IgD-negative memory B cell (primary cell): ENCODE measurements around the gene TMEM203. TPM values are rescaled to one million over a fixed set of nuclear protein-coding genes. Genes with fewer than 3 reads are reported as not detected.

Experiments
- H3K27ac Mint-ChIP-seq, 3 donors: one replicate each; pipeline ENCODE4 v1.8.0; 2020 to 2022; ENCODE audit warnings: mild to moderate bottlenecking in 3 of 3, mixed read lengths in 3 of 3, moderate library complexity in 1 of 3
- H3K27me3 Mint-ChIP-seq: one replicate; pipeline ENCODE4 v1.8.0; 2021; ENCODE audit warnings: mixed read lengths
- H3K36me3 Mint-ChIP-seq: one replicate; pipeline ENCODE4 v1.8.0; 2020; ENCODE audit warnings: mild to moderate bottlenecking, mixed read lengths
- H3K4me1 Mint-ChIP-seq, 3 donors: one replicate each; pipeline ENCODE4 v1.8.0; 2020 to 2022; ENCODE audit warnings: mixed read lengths in 3 of 3, mild to moderate bottlenecking in 1 of 3
- H3K4me3 Mint-ChIP-seq, 4 donors: one replicate each; pipeline ENCODE4 v1.8.0; 2020 to 2022; ENCODE audit warnings: mild to moderate bottlenecking in 4 of 4, mixed read lengths in 4 of 4, moderate library complexity in 3 of 4
- H3K9me3 Mint-ChIP-seq, 3 donors: one replicate each; pipeline ENCODE4 v1.8.0; 2020 to 2021; ENCODE audit warnings: mixed read lengths in 3 of 3, mild to moderate bottlenecking in 1 of 3
- polyA plus RNA-seq: library from polyadenylated mRNA; unstranded; fragments of 300-500 nt; fragmentation: Illumina TruSeq; gene quantifications from one replicate; pipeline ENCODE4 v1.2.3, GENCODE V29; 2021

Gene TMEM203
- polyA plus RNA-seq, 1 donor from 2014 or later, result 106 TPM

DNA sequence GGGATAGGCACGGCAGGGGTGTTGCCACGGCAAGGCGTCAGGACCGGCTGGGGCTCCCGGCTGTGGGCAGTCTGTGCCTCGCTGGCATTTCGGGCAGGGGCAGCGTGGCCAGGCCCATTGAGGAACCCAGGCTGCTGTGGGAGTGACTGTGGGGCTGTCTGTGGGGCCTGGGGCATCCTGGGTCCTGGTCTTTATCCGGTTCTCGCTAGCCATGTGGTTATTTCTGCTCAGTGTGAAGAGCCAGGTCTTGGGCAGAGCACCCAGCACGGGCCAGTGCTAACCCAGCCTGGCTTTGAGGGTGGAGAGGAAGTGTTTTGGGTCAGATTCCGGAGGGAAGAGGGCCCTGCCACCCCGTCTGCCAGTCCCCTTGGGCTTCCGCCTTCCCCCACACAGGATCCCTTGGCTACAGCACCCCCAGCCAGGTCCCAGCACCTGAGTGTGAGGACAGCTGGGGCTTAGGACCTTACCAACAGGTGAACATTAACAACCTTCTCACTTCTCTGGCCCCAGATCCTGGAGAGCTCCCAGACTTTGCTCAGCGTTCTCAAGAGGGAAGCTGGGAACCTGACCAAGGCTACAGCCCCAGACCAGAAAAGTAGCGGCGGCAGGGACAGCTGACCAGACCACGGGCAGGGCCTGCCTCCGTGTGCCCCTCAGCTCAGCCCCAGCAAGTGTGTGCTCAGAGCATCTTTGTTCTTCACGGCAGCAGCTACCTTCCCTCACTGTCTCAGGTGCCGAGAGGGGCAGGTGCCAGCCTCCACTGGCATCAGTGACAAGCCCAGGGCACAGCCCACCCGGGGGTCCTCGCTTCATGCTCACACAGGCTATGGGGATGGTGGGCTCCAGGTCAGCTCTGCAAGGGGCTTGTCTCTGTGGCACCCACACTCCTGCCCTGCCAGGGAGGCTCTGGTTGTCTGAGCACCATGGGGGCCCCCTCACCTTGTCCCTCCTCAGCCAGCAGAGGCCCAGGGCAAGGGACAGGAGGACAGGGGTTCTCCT, 15.9 kb downstream of the TMEM203 start:
- peak overlapping the region; percentile 85 to 97 (median 93) for H3K27ac Mint-ChIP-seq
- H3K36me3 Mint-ChIP-seq, result no peaks in the 10 kb centered on the region
- H3K4me1 Mint-ChIP-seq, result peaks cover 4 to 27% (median 14%) of the 10 kb centered on the region in 3 donors
- no peaks in the 10 kb centered on the region for H3K27me3 Mint-ChIP-seq
- H3K9me3 Mint-ChIP-seq, result no peaks in the 10 kb centered on the region
- peak overlapping the region; percentile 85 to 97 (median 93) for H3K4me3 Mint-ChIP-seq

GRCh38 chr9:137188490-137189296, 16.8 kb downstream of the TMEM203 start, which contains the start of the genes ANAPC2 and SSNA1:
ANAPC2 (minus strand) TSS chr9:137188560; CDS start chr9:137188532, 28 bp downstream.
SSNA1 (plus strand) TSS chr9:137188676; CDS start chr9:137188727, 51 bp downstream.
- Mint-ChIP-seq H3K4me1 (peaks cover 4 to 27% (median 14%) of the 10 kb centered on the region in 3 donors), H3K9me3 (no peaks in the 10 kb centered on the region), H3K4me3 (peak within 1 kb of the TSS; percentile 85 to 97 (median 95)), H3K27ac (peak within 1 kb of the TSS; percentile 85 to 97 (median 93)), H3K36me3 (peaks cover under 1% of the 10 kb centered on the region), H3K27me3 (no peaks in the 10 kb centered on the region)

DNA sequence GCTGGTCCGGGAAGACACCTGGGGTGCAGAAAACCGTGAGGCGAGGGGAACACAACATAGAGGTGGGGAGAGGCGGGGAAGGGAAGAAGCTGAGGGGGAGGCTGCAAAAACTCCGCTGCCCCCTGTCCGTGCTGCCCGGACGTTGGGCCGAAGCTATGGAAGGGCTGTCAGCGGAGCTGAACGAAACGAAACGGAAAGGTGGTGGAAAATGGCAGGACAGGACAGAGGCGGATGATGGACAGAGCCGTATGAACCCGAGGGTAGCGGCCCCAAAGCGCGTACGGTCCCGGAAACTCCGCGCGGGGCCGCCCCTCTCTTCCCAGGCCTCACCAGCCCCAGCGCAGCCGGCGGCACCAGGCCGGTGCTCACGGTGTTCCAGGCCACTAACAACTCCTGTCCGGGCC, 17.4 kb downstream of the TMEM203 start:
- H3K36me3 Mint-ChIP-seq, result peaks cover 2% of the 10 kb centered on the region

DNA sequence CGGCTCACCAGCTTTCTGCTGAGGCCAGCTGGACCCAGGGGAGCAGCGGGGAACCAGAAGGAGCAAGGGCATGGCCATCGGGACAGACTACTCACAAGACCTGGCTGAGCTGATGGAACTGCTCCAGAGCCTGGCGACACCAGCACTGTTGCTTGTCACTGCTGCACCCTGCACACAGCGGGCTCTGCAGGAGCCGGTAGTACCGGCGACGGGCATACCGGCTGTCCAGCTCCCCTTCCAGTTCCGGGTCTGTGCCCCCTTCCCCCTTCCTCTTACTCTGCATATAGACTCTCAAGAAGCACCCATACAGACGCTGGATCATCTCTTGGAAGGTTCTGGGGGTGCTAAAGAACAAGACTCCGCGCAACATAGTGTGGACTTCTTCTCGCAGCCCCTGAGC, 18.1 kb downstream of the TMEM203 start:
- peaks cover 4 to 27% (median 14%) of the 10 kb centered on the region in 3 donors for H3K4me1 Mint-ChIP-seq

More for the DNA sequence above, 17.4 kb downstream of the TMEM203 start:
- Mint-ChIP-seq H3K4me3 (peak overlapping the region; percentile 85 to 95 (median 94)), H3K27me3 (no peaks in the 10 kb centered on the region), H3K9me3 (no peaks in the 10 kb centered on the region), H3K27ac (peak overlapping the region; percentile 85 to 96 (median 93)), H3K4me1 (peaks cover 4 to 27% (median 14%) of the 10 kb centered on the region in 3 donors)

GRCh38 chr9:137186385-137186784, 19.1 kb downstream of the TMEM203 start:
- Mint-ChIP-seq H3K4me1 (peaks cover 4 to 27% (median 14%) of the 10 kb centered on the region in 3 donors), H3K36me3 (peaks cover 2% of the 10 kb centered on the region), H3K4me3 (peak overlapping the region; percentile 79 to 95 (median 89)), H3K27ac (peak overlapping the region in 1 of 3 donors; percentile 85), H3K27me3 (no peaks in the 10 kb centered on the region), H3K9me3 (no peaks in the 10 kb centered on the region)

More for the DNA sequence above, 18.1 kb downstream of the TMEM203 start:
- no peaks in the 10 kb centered on the region for H3K27me3 Mint-ChIP-seq
- peak overlapping the region; percentile 85 to 96 (median 93) for H3K27ac Mint-ChIP-seq
- peaks cover 2% of the 10 kb centered on the region for H3K36me3 Mint-ChIP-seq
- peak overlapping the region; percentile 85 to 95 (median 94) for H3K4me3 Mint-ChIP-seq
- no peaks in the 10 kb centered on the region for H3K9me3 Mint-ChIP-seq

- H3K27me3 Mint-ChIP-seq, result no peaks in the 10 kb centered on the region
- H3K27ac Mint-ChIP-seq, result peak overlapping the region in 1 of 3 donors; percentile 85
- H3K9me3 Mint-ChIP-seq, result no peaks in the 10 kb centered on the region
- H3K36me3 Mint-ChIP-seq, result peaks cover 2% of the 10 kb centered on the region
- peaks cover 4 to 27% (median 14%) of the 10 kb centered on the region in 3 donors for H3K4me1 Mint-ChIP-seq
- H3K4me3 Mint-ChIP-seq, result peak overlapping the region in 2 of 4 donors; percentile 79 to 85
Measured at GRCh38 chr9:137185921-137186320, 19.5 kb downstream of the TMEM203 start.

GRCh38 chr9:137184881-137185660, 20.4 kb downstream of the TMEM203 start:
- Mint-ChIP-seq H3K4me1 (peaks cover 4 to 23% (median 14%) of the 10 kb centered on the region in 3 donors), H3K27me3 (no peaks in the 10 kb centered on the region), H3K27ac (peak overlapping the region in 1 of 3 donors; percentile 32), H3K36me3 (peaks cover 2% of the 10 kb centered on the region), H3K9me3 (no peaks in the 10 kb centered on the region), H3K4me3 (peak overlapping the region in 2 of 4 donors; percentile 23 to 32)

DNA sequence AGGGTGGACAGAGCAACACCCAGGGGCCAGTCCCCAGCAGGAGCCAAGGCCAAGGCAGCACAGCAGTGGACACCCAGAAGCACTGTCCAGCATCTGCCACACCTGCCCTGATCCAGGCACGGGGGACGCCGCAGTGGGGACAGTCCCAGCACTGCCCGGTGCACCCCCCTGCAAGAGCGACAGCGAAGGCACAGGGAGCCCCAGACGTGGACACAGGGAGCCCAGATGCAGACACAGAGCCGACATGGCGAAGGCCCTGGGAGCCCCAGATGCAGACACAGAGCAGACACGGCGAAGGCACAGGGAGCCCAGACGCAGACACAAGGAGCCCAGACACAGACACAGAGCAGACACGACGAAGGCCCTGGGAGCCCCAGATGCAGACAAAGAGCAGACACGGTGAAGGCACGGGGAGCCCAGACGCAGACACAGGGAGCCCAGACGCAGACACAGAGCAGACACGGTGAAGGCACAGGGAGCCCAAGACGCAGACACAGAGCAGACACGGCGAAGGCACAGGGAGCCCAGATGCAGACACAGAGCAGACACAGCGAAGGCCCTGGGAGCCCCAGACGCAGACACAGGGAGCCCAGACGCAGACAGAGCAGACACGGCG, 21.4 kb downstream of the TMEM203 start:
- Mint-ChIP-seq H3K36me3 (peaks cover 2% of the 10 kb centered on the region), H3K27ac (no peak overlapping the region), H3K27me3 (no peaks in the 10 kb centered on the region), H3K4me1 (peaks cover 4 to 18% (median 12%) of the 10 kb centered on the region in 3 donors), H3K9me3 (no peaks in the 10 kb centered on the region), H3K4me3 (peak overlapping the region in 1 of 4 donors; percentile 32)

- no peaks in the 10 kb centered on the region for H3K27me3 Mint-ChIP-seq
- H3K4me1 Mint-ChIP-seq, result peaks cover 0 to 14% (median 10%) of the 10 kb centered on the region in 3 donors
- H3K27ac Mint-ChIP-seq, result no peak overlapping the region
- peaks cover 2% of the 10 kb centered on the region for H3K36me3 Mint-ChIP-seq
- no peaks in the 10 kb centered on the region for H3K9me3 Mint-ChIP-seq
- no peak overlapping the region for H3K4me3 Mint-ChIP-seq
Measured at GRCh38 chr9:137182836-137183235, 22.6 kb downstream of the TMEM203 start.

DNA sequence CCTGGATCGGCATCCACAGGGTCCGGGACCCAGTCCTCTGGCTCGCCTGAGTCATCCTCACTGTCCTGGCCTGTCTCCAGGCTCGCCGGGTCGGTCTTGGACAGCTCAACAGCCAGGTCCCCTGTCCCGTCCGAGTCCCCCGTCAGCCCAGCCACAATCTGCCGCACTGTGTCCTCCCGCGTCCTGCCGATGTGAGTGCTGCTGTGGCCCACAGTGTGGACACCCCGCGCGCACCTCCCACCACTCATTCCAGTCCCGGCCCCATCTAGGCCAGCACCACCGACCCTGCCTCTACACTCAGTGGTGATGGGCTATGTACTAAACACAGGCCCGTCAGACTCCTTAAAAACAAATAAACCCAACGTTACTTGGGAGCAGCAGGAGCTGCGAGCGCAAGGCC, 23.8 kb downstream of the TMEM203 start:
- Mint-ChIP-seq H3K4me3 (peak overlapping the region in 1 of 4 donors; percentile 3), H3K27me3 (no peaks in the 10 kb centered on the region), H3K36me3 (peaks cover 2% of the 10 kb centered on the region), H3K4me1 (peaks cover 0 to 4% (median 0%) of the 10 kb centered on the region in 3 donors), H3K9me3 (no peaks in the 10 kb centered on the region), H3K27ac (no peak overlapping the region)

DNA sequence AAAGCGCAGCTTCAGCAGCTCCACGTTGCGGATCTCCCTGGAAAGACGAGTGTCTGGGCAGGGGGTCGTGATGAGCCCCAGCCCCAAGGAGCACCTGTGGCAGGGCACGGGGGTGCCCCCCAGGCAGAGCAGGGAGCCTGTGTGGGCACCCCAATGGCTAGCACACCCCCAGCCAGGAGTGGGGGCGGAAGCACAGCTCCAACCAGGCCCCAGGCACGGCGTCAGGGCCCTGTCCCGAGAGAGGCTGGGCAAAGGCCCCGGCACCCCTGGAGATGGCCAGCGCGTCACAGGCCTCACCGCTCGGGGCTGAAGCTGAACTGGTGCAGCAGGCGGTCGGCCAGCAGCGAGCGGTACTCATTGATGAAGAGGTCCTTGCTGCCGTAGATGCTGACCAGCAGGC, 25.0 kb downstream of the TMEM203 start:
- no peaks in the 10 kb centered on the region for H3K27me3 Mint-ChIP-seq
- peaks cover 0 to 3% (median 0%) of the 10 kb centered on the region in 3 donors for H3K4me1 Mint-ChIP-seq
- H3K27ac Mint-ChIP-seq, result no peak overlapping the region
- no peak overlapping the region for H3K4me3 Mint-ChIP-seq
- no peaks in the 10 kb centered on the region for H3K9me3 Mint-ChIP-seq
- peaks cover 2% of the 10 kb centered on the region for H3K36me3 Mint-ChIP-seq

DNA sequence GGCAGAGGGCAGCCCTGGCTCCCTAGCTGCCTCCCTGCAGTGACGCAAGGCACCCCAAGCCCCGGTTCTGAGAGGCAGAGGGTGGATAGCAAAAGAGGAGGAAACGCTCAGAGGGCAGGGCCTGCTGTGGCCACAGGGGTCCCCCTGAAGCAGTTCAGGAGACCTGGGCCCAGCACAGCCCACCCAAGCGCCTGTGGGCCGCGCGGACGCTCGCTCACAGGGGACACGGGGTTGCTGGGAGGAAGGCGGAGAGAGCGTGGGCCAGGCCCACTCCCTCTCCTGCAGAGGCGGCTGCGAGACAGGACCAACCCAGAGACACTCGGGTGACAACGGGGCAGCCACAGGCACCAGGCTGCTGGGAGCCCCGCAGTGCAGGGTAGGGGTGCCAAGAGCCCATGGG, 25.7 kb downstream of the TMEM203 start:
- no peaks in the 10 kb centered on the region for H3K9me3 Mint-ChIP-seq
- H3K4me3 Mint-ChIP-seq, result no peak overlapping the region
- H3K4me1 Mint-ChIP-seq, result peaks cover 0 to 3% (median 0%) of the 10 kb centered on the region in 3 donors
- H3K27ac Mint-ChIP-seq, result no peak overlapping the region
- H3K27me3 Mint-ChIP-seq, result no peaks in the 10 kb centered on the region
- H3K36me3 Mint-ChIP-seq, result peaks cover 2% of the 10 kb centered on the region

GRCh38 chr9:137178939-137179630, 26.4 kb downstream of the TMEM203 start:
- Mint-ChIP-seq H3K4me3 (no peak overlapping the region), H3K4me1 (peaks cover 0 to 3% (median 0%) of the 10 kb centered on the region in 3 donors), H3K27me3 (no peaks in the 10 kb centered on the region), H3K36me3 (peaks cover 2% of the 10 kb centered on the region), H3K9me3 (no peaks in the 10 kb centered on the region), H3K27ac (peak overlapping the region in 1 of 3 donors; percentile 12)
